Activated CD4-positive, alpha-beta T cell treated with anti-CD3 and anti-CD28 coated beads, Interleukin-2, amount 10 ng/mL, durations not matched to agents 24 days and 14 days (primary cell): ENCODE data around the gene FBXL13. TPM values are rescaled to one million over a fixed set of nuclear protein-coding genes. Genes with fewer than 3 reads are reported as not detected.
"Not testable (repeated sequence)": the region's sequence is repeated elsewhere in the genome, so short reads cannot be mapped to it uniquely, and the experiment has no call there.

ENCODE experiments used
- DNase-seq: peaks from one replicate; pipeline ENCODE4 v3.0.0; 2022
- H3K27ac Mint-ChIP-seq: one replicate; pipeline ENCODE4 v1.8.0; 2022; ENCODE audit warnings: mild to moderate bottlenecking, mixed read lengths
- H3K27me3 Mint-ChIP-seq: one replicate; pipeline ENCODE4 v1.8.0; 2022; ENCODE audit warnings: mixed read lengths
- H3K36me3 Mint-ChIP-seq: one replicate; pipeline ENCODE4 v1.8.0; 2022; ENCODE audit warnings: low read depth, mild to moderate bottlenecking, mixed read lengths
- H3K4me1 Mint-ChIP-seq: one replicate; pipeline ENCODE4 v1.8.0; 2021; ENCODE audit warnings: mixed read lengths
- H3K4me3 Mint-ChIP-seq: one replicate; pipeline ENCODE4 v1.8.0; 2022; ENCODE audit warnings: mild to moderate bottlenecking, moderate library complexity, mixed read lengths
- H3K9me3 Mint-ChIP-seq: one replicate; pipeline ENCODE4 v1.8.0; 2021; ENCODE audit warnings: mixed read lengths
- intact Hi-C: fragments of 100-400 bp; cut with micrococcal nuclease; formaldehyde crosslinking; loops from one replicate; pipeline ENCODE4 v1.15.1; 2023
- total RNA-seq: library from RNA; stranded (reverse); gene quantifications from 2 replicates; pipeline ENCODE4 v1.2.3, GENCODE V29; 2022

FBXL13 gene
- total RNA-seq, 1 donor from 2014 or later = 0.09 TPM

DNA sequence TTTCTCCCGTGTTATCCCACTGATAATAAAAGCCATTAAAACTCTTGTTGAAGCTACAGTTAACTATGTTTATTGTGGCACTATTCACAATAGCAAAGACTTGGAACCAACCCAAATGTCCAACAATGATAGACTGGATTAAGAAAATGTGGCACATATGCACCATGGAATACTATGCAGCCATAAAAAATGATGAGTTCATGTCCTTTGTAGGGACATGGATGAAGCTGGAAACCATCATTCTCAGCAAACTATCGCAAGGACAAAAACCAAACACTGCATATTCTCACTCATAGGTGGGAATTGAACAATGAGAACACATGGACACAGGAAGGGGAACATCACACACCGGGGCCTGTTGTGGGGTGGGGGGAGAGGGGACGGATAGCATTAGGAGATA, 97.0 kb downstream of the FBXL13 start:
- H3K4me1 Mint-ChIP-seq, H3K27me3 Mint-ChIP-seq, H3K27ac Mint-ChIP-seq, H3K9me3 Mint-ChIP-seq, intact Hi-C loops, H3K4me3 Mint-ChIP-seq, H3K36me3 Mint-ChIP-seq, DNase-seq: not testable (repeated sequence)

DNA sequence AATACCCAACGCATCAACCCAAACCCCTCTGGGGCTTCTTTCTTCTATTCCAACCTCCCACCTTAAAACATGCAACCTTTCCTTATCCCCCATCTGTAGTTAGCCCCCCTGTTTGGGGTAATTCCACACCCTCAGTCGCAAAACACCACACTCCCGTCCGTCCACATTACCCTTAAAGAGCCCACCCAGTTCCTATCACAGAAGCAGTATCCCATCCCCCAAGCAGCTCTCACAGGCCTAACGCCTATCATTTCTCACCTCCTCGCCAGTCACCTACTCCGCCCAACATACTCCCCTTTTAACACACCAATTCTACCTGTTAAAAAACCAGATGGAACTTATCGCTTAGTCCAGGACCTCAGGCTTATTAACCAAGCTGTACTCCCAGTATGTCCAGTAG, 98.1 kb downstream of the FBXL13 start:
- Mint-ChIP-seq H3K27ac (no peak overlapping the region), H3K27me3 (peaks cover 3% of the 10 kb centered on the region), H3K36me3 (no peaks in the 10 kb centered on the region), H3K4me3 (no peak overlapping the region), H3K4me1 (no peaks in the 10 kb centered on the region), H3K9me3 (no peaks in the 10 kb centered on the region)
- DNase-seq = no peak
- intact Hi-C loops = no loop called here

DNA sequence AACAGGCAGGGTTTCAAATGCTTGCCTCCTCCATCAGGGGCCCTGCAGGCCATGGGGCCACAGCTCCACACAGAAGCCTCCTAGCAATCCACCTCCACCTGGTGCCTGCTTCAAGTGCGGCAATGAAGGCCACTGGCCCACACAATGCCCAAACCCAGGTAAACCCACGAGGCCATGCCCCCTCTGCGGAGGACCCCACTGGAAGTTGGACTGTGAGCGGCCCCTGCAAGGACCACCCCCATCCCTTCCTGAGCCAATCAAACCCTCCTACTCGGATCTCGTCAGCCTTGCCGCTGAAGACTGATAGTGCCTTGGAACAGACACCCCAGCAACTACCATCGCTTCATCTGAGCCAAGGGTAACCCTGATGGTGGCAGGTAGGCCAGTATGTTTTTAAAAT, 98.7 kb downstream of the FBXL13 start:
- Mint-ChIP-seq H3K4me1 (no peaks in the 10 kb centered on the region), H3K27ac (no peak overlapping the region), H3K9me3 (no peaks in the 10 kb centered on the region), H3K36me3 (no peaks in the 10 kb centered on the region), H3K27me3 (peaks cover 3% of the 10 kb centered on the region), H3K4me3 (no peak overlapping the region)
- intact Hi-C loops = no loop called here
- no peak for DNase-seq

DNA sequence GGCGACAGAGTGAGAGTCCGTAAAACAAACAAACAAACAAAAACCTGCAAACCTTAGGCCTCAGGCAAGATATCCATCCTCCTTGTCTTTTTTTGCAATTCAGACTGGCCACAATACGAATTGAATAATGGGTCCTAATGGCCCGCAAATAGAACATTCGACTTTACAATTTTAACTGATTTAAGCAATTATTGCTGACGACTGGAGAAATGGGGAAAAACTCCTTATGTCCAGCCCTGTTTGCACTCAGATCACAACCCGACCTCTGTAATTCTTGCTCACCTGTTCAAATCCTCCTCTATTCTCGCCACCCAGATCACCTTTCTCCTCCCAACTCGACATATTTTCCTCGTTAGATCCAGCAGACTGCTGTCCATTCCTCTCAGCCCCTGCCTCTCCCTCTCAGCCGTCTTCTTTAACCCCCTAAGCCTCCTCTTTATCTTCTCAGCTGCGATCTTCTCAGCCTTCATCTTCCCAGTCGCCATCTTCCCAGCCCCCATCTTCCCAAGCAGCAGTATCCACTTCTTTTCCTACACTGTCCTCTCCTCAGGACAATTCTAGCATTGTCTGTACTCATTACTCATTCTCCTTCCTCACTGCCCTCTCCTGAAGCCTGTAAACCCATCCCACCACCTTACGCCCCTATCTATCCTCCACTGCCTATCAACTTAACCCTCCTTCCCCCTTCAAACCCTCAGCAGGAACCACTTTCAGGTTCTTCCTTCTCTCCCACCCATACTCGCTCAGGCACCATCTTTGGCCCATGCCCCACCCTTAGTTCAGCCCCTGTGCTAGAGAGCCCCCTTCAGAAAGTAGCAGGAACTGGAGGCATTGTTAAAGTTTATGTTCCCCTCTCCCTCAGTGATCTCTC, 100.0 kb downstream of the FBXL13 start:
- intact Hi-C loops = no loop called here
- H3K4me1 Mint-ChIP-seq = no peaks in the 10 kb centered on the region

DNA sequence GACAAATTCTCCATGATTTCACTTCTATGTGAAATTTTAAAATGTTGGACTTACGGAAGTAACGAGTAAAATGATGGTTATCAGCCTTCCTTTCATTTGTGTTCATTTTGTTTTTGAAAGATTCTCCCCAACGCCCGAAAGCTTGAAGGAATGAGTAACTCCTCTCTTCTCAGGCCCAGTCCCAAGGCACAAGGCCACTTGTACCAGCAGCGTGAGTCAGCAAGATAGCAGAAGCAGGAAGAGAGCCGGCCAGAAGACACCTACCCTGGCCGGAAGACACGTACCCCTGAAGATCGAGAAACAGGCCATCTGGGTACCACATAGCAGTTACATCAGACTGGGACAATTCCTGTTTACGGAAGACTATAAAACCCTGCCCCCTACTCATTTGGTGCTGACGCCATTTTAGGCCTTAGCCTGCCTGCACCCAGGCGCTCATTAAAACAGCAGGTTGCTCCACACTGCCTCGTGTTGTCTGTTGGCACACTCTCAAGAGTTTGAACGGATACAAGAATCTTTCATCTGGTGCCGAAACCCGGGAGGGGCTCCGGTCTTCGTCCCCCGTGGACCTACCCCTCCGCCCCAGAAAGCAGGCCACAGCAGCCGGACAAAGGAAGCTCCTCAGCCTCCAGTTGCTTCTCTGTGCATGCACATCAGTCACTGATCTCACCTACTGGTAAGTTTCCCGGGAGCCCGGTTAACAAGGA, 101.3 kb downstream of the FBXL13 start:
- DNase-seq = no peak
- H3K4me1 Mint-ChIP-seq = no peaks in the 10 kb centered on the region
- no peaks in the 10 kb centered on the region for H3K9me3 Mint-ChIP-seq
- intact Hi-C loops = no loop called here
- H3K27ac Mint-ChIP-seq = no peak overlapping the region
- no peaks in the 10 kb centered on the region for H3K27me3 Mint-ChIP-seq
- H3K4me3 Mint-ChIP-seq = no peak overlapping the region
- no peaks in the 10 kb centered on the region for H3K36me3 Mint-ChIP-seq

More for the DNA sequence above, 100.0 kb downstream of the FBXL13 start:
- Mint-ChIP-seq H3K27me3 (no peaks in the 10 kb centered on the region), H3K9me3 (no peaks in the 10 kb centered on the region), H3K4me3 (no peak overlapping the region), H3K27ac (no peak overlapping the region), H3K36me3 (no peaks in the 10 kb centered on the region)
- DNase-seq = no peak

DNA sequence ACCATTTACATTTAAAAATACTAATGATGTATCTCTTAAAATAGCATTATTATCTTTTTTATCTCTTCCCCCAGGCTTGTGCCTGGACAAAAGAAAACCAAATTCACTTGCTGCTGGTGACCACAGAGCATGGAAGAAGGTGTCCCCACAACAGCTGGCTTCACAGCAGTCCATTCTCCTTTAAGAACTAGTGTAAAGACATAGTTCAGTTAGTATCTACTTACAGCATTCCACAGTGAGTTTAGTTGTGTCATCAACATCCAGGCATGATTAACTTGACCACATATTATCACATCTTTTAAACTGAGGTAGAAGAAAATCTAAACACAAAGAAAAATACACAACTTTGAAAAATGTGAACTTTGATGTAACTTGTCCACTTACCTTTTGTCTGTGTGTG, 106.8 kb downstream of the FBXL13 start:
- H3K27me3 Mint-ChIP-seq = no peaks in the 10 kb centered on the region
- H3K36me3 Mint-ChIP-seq = no peaks in the 10 kb centered on the region
- no peak for DNase-seq
- intact Hi-C loops = no loop called here
- no peaks in the 10 kb centered on the region for H3K9me3 Mint-ChIP-seq
- H3K27ac Mint-ChIP-seq = no peak overlapping the region
- no peaks in the 10 kb centered on the region for H3K4me1 Mint-ChIP-seq
- H3K4me3 Mint-ChIP-seq = no peak overlapping the region

DNA sequence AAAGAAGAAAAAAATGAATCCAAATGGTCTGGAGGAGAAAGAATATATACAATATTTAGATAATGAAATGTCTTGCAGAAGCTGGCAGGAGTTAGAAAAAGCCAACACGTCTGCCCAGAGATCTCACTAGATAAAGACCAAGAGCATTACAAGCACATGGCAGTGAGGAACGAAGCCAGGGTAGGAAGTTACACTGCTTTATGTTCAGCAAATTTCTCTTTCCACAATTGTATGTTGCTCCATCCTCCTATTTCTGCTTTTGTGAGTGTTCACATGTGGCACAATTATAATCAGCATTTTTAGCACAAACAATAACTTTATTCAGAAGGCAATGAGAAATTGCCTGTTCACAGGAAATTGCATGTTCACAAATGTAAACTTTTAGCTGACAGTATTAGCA, 108.1 kb downstream of the FBXL13 start:
- Mint-ChIP-seq H3K36me3 (no peaks in the 10 kb centered on the region), H3K27me3 (no peaks in the 10 kb centered on the region), H3K9me3 (no peaks in the 10 kb centered on the region), H3K4me3 (no peak overlapping the region), H3K4me1 (no peaks in the 10 kb centered on the region), H3K27ac (no peak overlapping the region)
- DNase-seq = no peak
- intact Hi-C loops = no loop called here

DNA sequence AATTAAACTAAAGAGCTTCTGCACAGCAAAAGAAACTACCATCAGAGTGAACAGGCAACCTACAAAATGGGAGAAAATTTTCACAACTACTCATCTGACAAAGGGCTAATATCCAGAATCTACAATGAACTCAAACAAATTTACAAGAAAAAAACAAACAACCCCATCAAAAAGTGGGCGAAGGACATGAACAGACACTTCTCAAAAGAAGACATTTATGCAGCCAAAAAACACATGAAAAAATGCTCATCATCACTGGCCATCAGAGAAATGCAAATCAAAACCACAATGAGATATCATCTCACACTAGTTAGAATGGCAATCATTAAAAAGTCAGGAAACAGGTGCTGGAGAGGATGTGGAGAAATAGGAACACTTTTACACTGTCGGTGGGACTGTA, 112.6 kb downstream of the FBXL13 start:
- H3K27me3 Mint-ChIP-seq, H3K36me3 Mint-ChIP-seq, H3K9me3 Mint-ChIP-seq, DNase-seq, H3K27ac Mint-ChIP-seq, H3K4me1 Mint-ChIP-seq, intact Hi-C loops, H3K4me3 Mint-ChIP-seq: not testable (repeated sequence)

DNA sequence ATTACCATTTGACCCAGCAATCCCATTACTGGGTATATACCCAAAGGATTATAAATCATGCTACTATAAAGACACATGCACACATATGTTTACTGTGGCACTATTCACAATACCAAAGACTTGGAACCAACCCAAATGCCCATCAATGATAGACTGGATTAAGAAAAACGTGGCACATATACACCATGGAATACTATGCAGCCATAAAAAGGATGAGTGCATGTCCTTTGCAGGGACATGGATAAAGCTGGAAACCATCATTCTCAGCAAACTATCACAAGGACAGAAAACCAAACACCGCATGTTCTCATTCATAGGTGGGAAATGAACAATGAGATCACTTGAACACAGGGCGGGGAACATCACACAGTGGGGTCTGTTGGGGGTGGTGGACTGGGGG, 116.6 kb downstream of the FBXL13 start:
- H3K4me1 Mint-ChIP-seq, DNase-seq, H3K27ac Mint-ChIP-seq, H3K4me3 Mint-ChIP-seq, H3K36me3 Mint-ChIP-seq, intact Hi-C loops, H3K27me3 Mint-ChIP-seq: not testable (repeated sequence)
- peaks cover 24% of the 10 kb centered on the region for H3K9me3 Mint-ChIP-seq

DNA sequence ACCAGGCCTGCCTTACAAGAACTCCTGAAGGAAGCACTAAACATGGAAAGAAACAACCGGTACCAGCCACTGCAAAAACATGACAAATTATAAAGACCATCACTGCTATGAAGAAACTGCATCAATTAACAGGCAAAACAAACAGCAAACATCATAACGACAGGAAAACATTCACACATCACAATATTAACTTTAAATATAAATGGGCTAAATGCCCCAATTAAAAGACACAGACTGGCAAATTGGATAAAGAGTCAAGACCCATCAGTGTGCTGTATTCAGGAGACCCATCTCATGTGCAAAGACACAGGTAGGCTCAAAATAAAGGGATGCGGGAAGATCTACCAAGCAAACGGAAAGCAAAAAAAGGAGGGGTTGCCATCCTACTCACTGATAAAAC, 120.2 kb downstream of the FBXL13 start:
- intact Hi-C loops, H3K27ac Mint-ChIP-seq, DNase-seq, H3K4me3 Mint-ChIP-seq, H3K4me1 Mint-ChIP-seq, H3K36me3 Mint-ChIP-seq, H3K27me3 Mint-ChIP-seq: not testable (repeated sequence)
- peaks cover 25% of the 10 kb centered on the region for H3K9me3 Mint-ChIP-seq

DNA sequence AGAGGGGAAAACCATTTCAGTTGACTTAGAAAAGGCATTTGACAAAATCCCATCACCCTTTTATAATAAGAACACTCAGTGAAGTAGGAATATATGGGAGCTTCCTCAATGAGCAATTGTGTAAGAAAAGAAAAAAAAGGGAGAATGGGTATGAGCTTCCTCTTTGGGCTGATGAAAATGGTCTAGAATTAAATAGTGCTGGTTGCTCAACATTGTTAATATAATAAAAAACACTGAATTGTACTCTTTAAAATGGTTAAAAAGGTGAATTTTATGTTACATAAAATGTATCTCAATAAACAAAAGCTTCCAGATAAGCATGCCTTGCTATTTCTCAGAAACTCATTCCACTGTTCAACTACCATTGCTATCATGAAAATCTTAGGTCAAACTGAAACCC, 121.2 kb downstream of the FBXL13 start:
- no peaks in the 10 kb centered on the region for H3K36me3 Mint-ChIP-seq
- no peaks in the 10 kb centered on the region for H3K4me1 Mint-ChIP-seq
- H3K27ac Mint-ChIP-seq = no peak overlapping the region
- DNase-seq = no peak
- no peak overlapping the region for H3K4me3 Mint-ChIP-seq
- intact Hi-C loops = no loop called here
- peaks cover 25% of the 10 kb centered on the region for H3K9me3 Mint-ChIP-seq
- no peaks in the 10 kb centered on the region for H3K27me3 Mint-ChIP-seq

DNA sequence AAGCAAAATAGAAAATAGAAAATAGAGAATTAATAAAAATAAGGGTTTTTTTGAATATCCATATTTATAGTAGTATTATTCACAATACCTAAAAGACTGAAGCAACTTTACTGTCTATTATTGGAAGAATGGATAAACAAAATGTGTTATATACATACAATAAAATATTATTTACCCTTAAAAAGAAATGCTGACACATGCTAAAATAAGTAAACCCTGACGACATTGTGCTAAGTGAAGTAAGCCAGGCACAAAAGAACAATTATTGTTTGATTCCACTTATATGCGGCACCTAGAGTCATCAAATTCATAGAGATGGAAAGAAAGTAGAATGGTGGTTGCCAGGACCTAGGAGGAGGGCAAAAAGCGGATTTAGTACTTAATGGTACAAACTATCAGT, 122.8 kb downstream of the FBXL13 start:
- H3K4me1 Mint-ChIP-seq = no peaks in the 10 kb centered on the region
- no peak overlapping the region for H3K4me3 Mint-ChIP-seq
- no peak for DNase-seq
- H3K36me3 Mint-ChIP-seq = no peaks in the 10 kb centered on the region
- H3K27ac Mint-ChIP-seq = no peak overlapping the region
- H3K9me3 Mint-ChIP-seq = peaks cover 18% of the 10 kb centered on the region
- intact Hi-C loops = no loop called here
- H3K27me3 Mint-ChIP-seq = no peaks in the 10 kb centered on the region

DNA sequence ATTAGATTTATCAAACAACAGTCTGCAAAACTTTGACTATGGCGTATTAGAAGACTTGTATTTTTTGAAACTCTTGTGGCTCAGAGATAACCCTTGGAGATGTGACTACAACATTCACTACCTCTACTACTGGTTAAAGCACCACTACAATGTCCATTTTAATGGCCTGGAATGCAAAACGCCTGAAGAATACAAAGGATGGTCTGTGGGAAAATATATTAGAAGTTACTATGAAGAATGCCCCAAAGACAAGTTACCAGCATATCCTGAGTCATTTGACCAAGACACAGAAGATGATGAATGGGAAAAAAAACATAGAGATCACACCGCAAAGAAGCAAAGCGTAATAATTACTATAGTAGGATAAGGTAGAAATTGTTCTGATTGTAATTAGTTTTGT, 130.4 kb downstream of the FBXL13 start:
- intact Hi-C loops = no loop called here
- Mint-ChIP-seq H3K27ac (no peak overlapping the region), H3K9me3 (no peaks in the 10 kb centered on the region), H3K27me3 (no peaks in the 10 kb centered on the region), H3K36me3 (no peaks in the 10 kb centered on the region), H3K4me1 (no peaks in the 10 kb centered on the region), H3K4me3 (no peak overlapping the region)
- DNase-seq = no peak

DNA sequence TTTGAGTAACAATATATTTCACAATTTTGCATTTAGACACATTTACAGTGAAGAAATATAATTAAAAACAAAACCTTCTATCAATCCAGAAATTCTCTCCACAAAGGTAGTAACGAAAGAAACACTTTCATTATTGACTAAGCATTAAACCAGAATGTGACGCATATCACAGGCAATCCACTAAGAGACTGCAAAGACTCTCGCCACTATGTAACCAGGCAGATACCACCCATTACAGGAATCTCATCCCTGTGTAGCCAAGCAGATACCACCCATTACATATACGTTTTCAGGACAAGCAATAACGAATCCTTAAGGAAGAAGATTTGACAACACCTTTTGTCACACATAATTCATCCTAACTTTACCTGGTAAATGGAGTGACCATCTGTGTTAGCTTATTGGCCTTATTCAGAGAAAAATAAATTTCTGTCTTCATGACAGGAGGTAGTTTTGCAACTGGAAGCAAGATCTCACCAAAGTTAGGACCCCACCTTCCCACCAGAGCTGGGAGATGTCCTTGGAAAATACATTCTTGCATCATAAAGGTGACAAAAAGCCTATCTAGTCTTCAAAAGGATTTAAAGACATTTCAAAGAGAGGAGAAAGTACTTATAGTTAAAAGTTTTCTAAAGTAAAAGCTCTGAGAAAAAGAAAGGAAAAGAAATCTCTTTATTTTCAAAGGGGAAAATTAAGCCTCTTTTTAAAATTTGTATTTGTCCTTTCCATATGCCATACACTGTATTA, 131.0 kb downstream of the FBXL13 start:
- H3K4me3 Mint-ChIP-seq = no peak overlapping the region
- no peaks in the 10 kb centered on the region for H3K4me1 Mint-ChIP-seq
- intact Hi-C loops = no loop called here
- no peaks in the 10 kb centered on the region for H3K27me3 Mint-ChIP-seq
- H3K27ac Mint-ChIP-seq = no peak overlapping the region
- DNase-seq = no peak
- no peaks in the 10 kb centered on the region for H3K36me3 Mint-ChIP-seq
- H3K9me3 Mint-ChIP-seq = no peaks in the 10 kb centered on the region
